Naive thymus-derived CD4-positive, alpha-beta T cell (primary cell): Measurements from ENCODE around the gene GAA. TPM values are rescaled to one million over a fixed set of nuclear protein-coding genes. Genes with fewer than 3 reads are reported as not detected.
A peak's percentile ranks its signal among the peaks of the same experiment; 100 is the strongest.

Experiments
- ATAC-seq: fragments of 150-1000 bp; cut with Tn5 transposase; 2 replicates; pipeline ENCODE4 v1.10.0; 2021; ENCODE audit warnings: mild to moderate bottlenecking, moderate library complexity
- CTCF ChIA-PET: fragments of 350-600 bp; sonication (Branson Sonifier 250); formaldehyde crosslinking; loops from one replicate; lab custom pipeline; 2021; ENCODE audit warnings: antibody characterized with exemption; lab: Charles Lee
- POLR2A ChIA-PET: fragments of 350-600 bp; sonication (Branson Sonifier 250); formaldehyde crosslinking; loops from one replicate; lab custom pipeline; 2021; ENCODE audit warnings: antibody characterized with exemption, inconsistent platforms; lab: Charles Lee
- DNase-seq, 9 donors: peaks; one replicate each; pipeline versions ENCODE4 v3.0.0 to v3.0.0-alpha.2; 2020 to 2022; ENCODE audit warnings: mixed read lengths in 1 of 9
- H3K27ac ChIP-seq: one replicate; pipeline ENCODE4 v1.7.0; 2013; ENCODE audit warnings: mild to moderate bottlenecking, low read depth, low read length, moderate library complexity
- H3K27me3 ChIP-seq, 2 donors: one replicate each; pipeline ENCODE4 v1.7.0; 2013; ENCODE audit warnings: low read length in 2 of 2, mild to moderate bottlenecking in 2 of 2, moderate library complexity in 2 of 2; ENCODE audit not compliant: control insufficient read depth in 2 of 2, insufficient read depth in 2 of 2
- H3K36me3 ChIP-seq, 3 experiments: 1 replicate in 2 of 3; 2 replicates in 1 of 3; pipeline ENCODE4 v1.7.0; 2013; ENCODE audit warnings: low read length in 3 of 3, mild to moderate bottlenecking in 3 of 3, moderate library complexity in 1 of 3; ENCODE audit not compliant: insufficient read depth in 3 of 3, control insufficient read depth in 2 of 3
- H3K4me1 ChIP-seq, 2 donors: one replicate each; pipeline ENCODE4 v1.7.0; 2013; ENCODE audit warnings: low read length in 2 of 2, mild to moderate bottlenecking in 2 of 2, moderate library complexity in 1 of 2; ENCODE audit not compliant: control insufficient read depth in 2 of 2, insufficient read depth in 2 of 2
- H3K4me3 ChIP-seq: 2 replicates; pipeline ENCODE4 v1.7.0; 2013; ENCODE audit warnings: mild to moderate bottlenecking, low read length
- H3K9me3 ChIP-seq, 3 experiments: 1 replicate in 2 of 3; 2 replicates in 1 of 3; pipeline ENCODE4 v1.7.0; 2013; ENCODE audit warnings: low read length in 3 of 3; ENCODE audit not compliant: control insufficient read depth in 2 of 3
- H3K27ac Mint-ChIP-seq, 9 donors: one replicate each; pipeline ENCODE4 v1.8.0; 2020 to 2022; ENCODE audit warnings: mixed read lengths in 9 of 9, mild to moderate bottlenecking in 8 of 9, moderate library complexity in 5 of 9, inconsistent platforms in 2 of 9
- H3K27me3 Mint-ChIP-seq, 5 donors: one replicate each; pipeline ENCODE4 v1.8.0; 2021 to 2022; ENCODE audit warnings: mixed read lengths in 5 of 5, mild to moderate bottlenecking in 1 of 5
- H3K36me3 Mint-ChIP-seq, 5 donors: one replicate each; pipeline ENCODE4 v1.8.0; 2020 to 2022; ENCODE audit warnings: mixed read lengths in 5 of 5, mild to moderate bottlenecking in 3 of 5, inconsistent platforms in 1 of 5
- H3K4me1 Mint-ChIP-seq, 7 donors: one replicate each; pipeline ENCODE4 v1.8.0; 2020 to 2022; ENCODE audit warnings: mixed read lengths in 7 of 7, mild to moderate bottlenecking in 3 of 7, inconsistent platforms in 1 of 7
- H3K4me3 Mint-ChIP-seq, 10 donors: one replicate each; pipeline ENCODE4 v1.8.0; 2020 to 2022; ENCODE audit warnings: mild to moderate bottlenecking in 10 of 10, mixed read lengths in 10 of 10, moderate library complexity in 6 of 10, inconsistent platforms in 2 of 10
- H3K9me3 Mint-ChIP-seq, 11 donors: one replicate each; pipeline ENCODE4 v1.8.0; 2020 to 2022; ENCODE audit warnings: mixed read lengths in 11 of 11, mild to moderate bottlenecking in 4 of 11, inconsistent platforms in 1 of 11, moderate library complexity in 1 of 11
- intact Hi-C, 2 donors: fragments of 100-400 bp; cut with micrococcal nuclease; formaldehyde crosslinking; loops; one replicate each; pipeline ENCODE4 v1.15.1; 2023
- polyA plus RNA-seq, 2 donors: library from polyadenylated mRNA; unstranded; fragments of 300-500 nt; fragmentation: Illumina TruSeq; gene quantifications; one replicate each; pipeline ENCODE4 v1.2.3, GENCODE V29; 2021
- total RNA-seq, 6 experiments: library from RNA in 5 of 6; stranded (reverse) in 5 of 6; gene quantifications; 1 replicate in 5 of 6; 2 replicates in 1 of 6; pipeline ENCODE4 v1.2.3 and lab custom pipeline; 2021 to 2026

The GAA gene
- total and polyA plus RNA-seq, 7 experiments from 2014 or later, result 12.0 to 67.8 (median 36.4) TPM

DNA sequence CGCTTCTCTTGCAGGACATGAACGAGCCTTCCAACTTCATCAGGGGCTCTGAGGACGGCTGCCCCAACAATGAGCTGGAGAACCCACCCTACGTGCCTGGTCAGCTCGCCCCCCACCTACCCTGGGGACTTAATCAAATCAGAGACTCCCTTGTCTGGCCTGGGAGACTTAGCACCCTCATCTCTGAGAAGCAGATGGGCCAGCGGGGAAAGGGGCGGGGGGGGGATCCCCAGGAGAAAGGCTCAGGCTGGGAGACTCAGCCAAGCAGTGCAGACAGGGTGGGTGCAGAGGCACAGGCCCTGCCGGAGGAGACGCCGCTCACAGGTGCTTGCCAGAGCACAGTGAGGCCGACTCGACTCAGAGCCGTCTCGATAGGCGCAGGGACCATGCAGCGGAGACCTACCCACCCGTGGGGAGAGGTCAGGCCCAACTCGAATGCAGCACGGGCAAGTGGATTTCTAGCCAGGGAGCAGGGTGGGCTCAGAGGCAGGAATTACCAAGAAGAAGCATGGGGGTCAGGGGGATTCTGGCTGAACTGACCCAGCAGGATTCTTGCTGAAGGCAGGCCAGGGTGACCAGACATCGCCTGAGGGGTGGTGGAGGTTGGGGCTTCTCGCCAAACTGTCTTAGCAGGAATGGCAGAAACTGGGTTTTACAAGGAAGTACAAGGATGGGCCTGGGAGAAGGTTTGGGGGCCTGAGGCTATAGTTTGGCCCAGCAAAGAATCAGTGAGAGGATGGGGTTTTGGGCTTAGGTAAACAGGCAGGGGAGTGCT is 9.7 kb downstream of the GAA start:
- H3K4me1 ChIP-seq, result no peaks in the 10 kb centered on the region
- H3K4me3 ChIP-seq, result no peak overlapping the region
- H3K4me3 Mint-ChIP-seq, result no peak overlapping the region
- H3K9me3 Mint-ChIP-seq, result peaks cover 0 to 12% (median 3%) of the 10 kb centered on the region in 11 donors
- H3K36me3 Mint-ChIP-seq, result peaks cover 0 to 13% (median 4%) of the 10 kb centered on the region in 5 donors
- H3K9me3 ChIP-seq, result no peaks in the 10 kb centered on the region
- ChIA-PET POLR2A (no interaction called here), CTCF (no interaction called here)
- intact Hi-C loops, result no loop called here
- H3K27me3 Mint-ChIP-seq, result no peaks in the 10 kb centered on the region
- DNase-seq, result no peak
- H3K27ac Mint-ChIP-seq, result no peak overlapping the region
- H3K36me3 ChIP-seq, result peaks cover 0 to 9% (median 0%) of the 10 kb centered on the region in 3 experiments
- no peaks in the 10 kb centered on the region for H3K27me3 ChIP-seq
- ATAC-seq, result no peak
- peaks cover 0 to 3% (median 0%) of the 10 kb centered on the region in 7 donors for H3K4me1 Mint-ChIP-seq
- no peak overlapping the region for H3K27ac ChIP-seq

DNA sequence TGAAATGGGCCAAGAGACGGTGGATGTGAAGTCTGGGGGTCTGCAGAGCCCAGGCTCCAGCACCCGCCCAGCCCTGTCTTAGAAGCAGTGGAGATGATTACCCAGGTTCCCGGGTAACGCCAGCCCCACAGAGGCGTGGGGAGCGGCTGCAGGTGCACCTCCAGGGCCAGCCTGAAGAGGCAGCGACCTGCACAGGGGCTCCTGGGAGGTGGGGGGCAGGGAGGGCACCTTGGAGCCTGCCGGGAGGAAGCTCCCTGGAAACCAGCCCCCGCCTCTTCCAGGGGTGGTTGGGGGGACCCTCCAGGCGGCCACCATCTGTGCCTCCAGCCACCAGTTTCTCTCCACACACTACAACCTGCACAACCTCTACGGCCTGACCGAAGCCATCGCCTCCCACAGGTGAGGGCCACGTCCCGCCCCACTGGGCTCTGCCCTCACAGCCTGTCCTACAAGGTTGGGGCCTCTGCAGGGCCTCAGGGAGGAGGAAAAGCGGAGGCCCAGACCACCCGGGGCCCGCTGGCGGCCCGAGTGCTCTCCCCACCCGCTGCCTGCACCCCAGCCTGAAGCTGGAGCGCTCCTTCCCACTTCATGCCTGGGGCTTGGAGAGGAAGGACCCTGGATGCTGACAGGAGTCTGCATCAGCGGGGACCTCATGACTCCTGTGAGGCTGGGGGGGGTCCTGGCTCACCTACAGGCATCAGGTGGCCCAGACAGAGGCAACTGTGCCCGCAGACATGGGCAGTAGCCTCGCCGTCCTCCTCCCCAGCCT is 10.5 kb downstream of the GAA start:
- Mint-ChIP-seq H3K27me3 (no peaks in the 10 kb centered on the region), H3K4me1 (peaks cover 0 to 3% (median 0%) of the 10 kb centered on the region in 7 donors), H3K36me3 (peaks cover 0 to 13% (median 4%) of the 10 kb centered on the region in 5 donors), H3K27ac (no peak overlapping the region), H3K9me3 (peaks cover 0 to 12% (median 3%) of the 10 kb centered on the region in 11 donors), H3K4me3 (no peak overlapping the region)
- ChIA-PET POLR2A (no interaction called here), CTCF (no interaction called here)
- DNase-seq (no peak), ATAC-seq (no peak)
- Histone ChIP-seq H3K27me3 (no peaks in the 10 kb centered on the region), H3K4me1 (no peaks in the 10 kb centered on the region), H3K27ac (no peak overlapping the region), H3K9me3 (no peaks in the 10 kb centered on the region), H3K36me3 (peaks cover 0 to 5% (median 0%) of the 10 kb centered on the region in 3 experiments), H3K4me3 (no peak overlapping the region)
- intact Hi-C loops, result no loop called here

DNA sequence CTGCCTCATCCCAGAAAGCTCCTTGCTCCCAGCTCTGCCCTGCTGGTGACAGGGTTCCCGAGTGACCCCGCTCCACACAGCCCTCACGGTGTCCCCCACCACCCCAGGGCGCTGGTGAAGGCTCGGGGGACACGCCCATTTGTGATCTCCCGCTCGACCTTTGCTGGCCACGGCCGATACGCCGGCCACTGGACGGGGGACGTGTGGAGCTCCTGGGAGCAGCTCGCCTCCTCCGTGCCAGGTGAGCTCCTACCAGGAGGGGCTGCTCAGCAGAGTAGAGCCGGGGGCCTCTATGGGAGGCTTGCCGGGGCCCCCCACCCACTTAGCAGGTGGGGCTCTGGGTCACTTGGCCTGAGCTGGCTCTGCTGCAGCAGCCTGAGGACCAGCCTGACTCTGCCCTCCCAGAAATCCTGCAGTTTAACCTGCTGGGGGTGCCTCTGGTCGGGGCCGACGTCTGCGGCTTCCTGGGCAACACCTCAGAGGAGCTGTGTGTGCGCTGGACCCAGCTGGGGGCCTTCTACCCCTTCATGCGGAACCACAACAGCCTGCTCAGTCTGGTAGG is 11.2 kb downstream of the GAA start:
- H3K9me3 ChIP-seq, result no peaks in the 10 kb centered on the region
- intact Hi-C loops, result no loop called here
- ATAC-seq (no peak), DNase-seq (no peak)
- H3K27ac ChIP-seq, result no peak overlapping the region
- no peak overlapping the region for H3K27ac Mint-ChIP-seq
- H3K4me1 ChIP-seq, result no peaks in the 10 kb centered on the region
- no peaks in the 10 kb centered on the region for H3K27me3 Mint-ChIP-seq
- peaks cover 0 to 5% (median 0%) of the 10 kb centered on the region in 3 experiments for H3K36me3 ChIP-seq
- no peak overlapping the region for H3K4me3 Mint-ChIP-seq
- no peaks in the 10 kb centered on the region for H3K27me3 ChIP-seq
- H3K36me3 Mint-ChIP-seq, result peaks cover 0 to 13% (median 4%) of the 10 kb centered on the region in 5 donors
- peaks cover 0 to 3% (median 0%) of the 10 kb centered on the region in 7 donors for H3K4me1 Mint-ChIP-seq
- H3K9me3 Mint-ChIP-seq, result peaks cover 0 to 12% (median 3%) of the 10 kb centered on the region in 11 donors
- no peak overlapping the region for H3K4me3 ChIP-seq
- ChIA-PET POLR2A (no interaction called here), CTCF (no interaction called here)

DNA sequence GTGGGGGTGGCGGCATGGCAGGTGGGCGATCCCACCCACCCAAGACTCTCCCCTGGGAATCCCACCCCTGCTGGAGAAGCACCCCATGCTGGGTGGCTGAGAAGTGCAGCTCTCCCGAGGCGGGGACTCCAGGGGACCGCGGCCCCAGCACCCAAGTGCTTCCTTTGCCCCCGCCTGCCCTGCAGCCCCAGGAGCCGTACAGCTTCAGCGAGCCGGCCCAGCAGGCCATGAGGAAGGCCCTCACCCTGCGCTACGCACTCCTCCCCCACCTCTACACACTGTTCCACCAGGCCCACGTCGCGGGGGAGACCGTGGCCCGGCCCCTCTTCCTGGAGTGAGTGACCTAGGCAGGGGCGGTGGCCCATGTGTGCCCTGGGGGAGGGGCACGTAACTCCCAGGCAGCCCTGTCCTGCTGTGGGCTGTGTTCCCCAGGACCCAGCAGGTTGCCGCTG is 11.7 kb downstream of the GAA start:
- ChIA-PET POLR2A (no interaction called here), CTCF (no interaction called here)
- H3K4me3 Mint-ChIP-seq, result no peak overlapping the region
- intact Hi-C loops, result no loop called here
- H3K27me3 Mint-ChIP-seq, result no peaks in the 10 kb centered on the region
- H3K36me3 ChIP-seq, result peaks cover 0 to 5% (median 0%) of the 10 kb centered on the region in 3 experiments
- ATAC-seq (no peak), DNase-seq (no peak)
- H3K4me1 Mint-ChIP-seq, result peaks cover 0 to 3% (median 0%) of the 10 kb centered on the region in 7 donors
- no peaks in the 10 kb centered on the region for H3K9me3 ChIP-seq
- H3K27ac Mint-ChIP-seq, result no peak overlapping the region
- no peaks in the 10 kb centered on the region for H3K4me1 ChIP-seq
- peaks cover 0 to 12% (median 3%) of the 10 kb centered on the region in 11 donors for H3K9me3 Mint-ChIP-seq
- H3K27ac ChIP-seq, result no peak overlapping the region
- H3K4me3 ChIP-seq, result no peak overlapping the region
- peaks cover 0 to 13% (median 4%) of the 10 kb centered on the region in 5 donors for H3K36me3 Mint-ChIP-seq
- no peaks in the 10 kb centered on the region for H3K27me3 ChIP-seq

DNA sequence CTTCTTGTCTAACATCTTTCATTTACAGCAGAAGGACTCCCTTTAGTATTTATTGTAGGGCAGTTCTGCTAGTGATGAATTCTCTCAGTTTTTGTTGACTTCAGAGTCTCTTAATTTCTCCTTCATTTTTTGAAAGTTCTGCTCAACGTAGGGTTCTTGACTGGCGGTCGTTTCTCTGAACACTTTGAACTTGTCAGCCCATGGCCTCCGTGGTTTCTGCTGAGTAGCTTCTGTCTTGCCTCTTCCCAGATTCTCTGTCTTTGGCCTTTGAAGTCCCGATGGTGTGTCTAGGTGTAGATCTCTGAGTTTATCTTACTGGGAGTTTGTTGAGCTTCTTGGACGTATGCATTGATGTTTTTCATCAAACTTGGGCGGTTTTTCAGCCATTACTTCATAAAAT is 13.4 kb downstream of the GAA start:
- no peak for ATAC-seq
- H3K27me3 Mint-ChIP-seq, result no peaks in the 10 kb centered on the region
- H3K36me3 ChIP-seq, result peaks cover 0 to 5% (median 0%) of the 10 kb centered on the region in 3 experiments

DNA sequence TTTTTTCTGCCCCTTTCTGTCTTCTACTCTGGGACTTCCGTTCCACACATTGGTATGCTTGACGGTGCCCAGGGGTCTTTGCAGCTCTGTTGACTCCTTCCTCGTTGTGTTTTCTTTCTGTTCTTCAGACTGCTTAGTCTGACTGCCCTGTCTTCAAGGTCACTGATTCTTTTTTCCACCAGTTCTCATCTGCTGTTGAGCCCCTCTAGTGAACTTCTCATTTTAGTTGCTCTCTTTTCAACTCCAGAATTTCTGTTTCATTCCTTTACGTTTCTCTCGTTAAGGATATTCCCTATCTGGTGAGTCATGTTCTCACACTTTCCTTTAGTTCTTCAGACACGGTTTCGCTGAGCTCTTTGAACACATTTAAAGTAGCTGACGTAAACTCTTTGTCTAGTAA is 13.8 kb downstream of the GAA start:
- ATAC-seq, result no peak
- Histone ChIP-seq H3K27ac (no peak overlapping the region), H3K9me3 (no peaks in the 10 kb centered on the region), H3K4me3 (no peak overlapping the region), H3K4me1 (no peaks in the 10 kb centered on the region), H3K27me3 (no peaks in the 10 kb centered on the region), H3K36me3 (peaks cover 0 to 5% (median 0%) of the 10 kb centered on the region in 3 experiments)
- no peak for DNase-seq
- intact Hi-C loops, result no loop called here
- Mint-ChIP-seq H3K36me3 (peaks cover 0 to 13% (median 4%) of the 10 kb centered on the region in 5 donors), H3K9me3 (peaks cover 0 to 12% (median 3%) of the 10 kb centered on the region in 11 donors), H3K4me3 (peak overlapping the region in 1 of 10 donors; percentile 53), H3K4me1 (peaks cover 0 to 3% (median 0%) of the 10 kb centered on the region in 7 donors), H3K27ac (peak overlapping the region in 2 of 9 donors; percentile 20 to 54), H3K27me3 (no peaks in the 10 kb centered on the region)
- ChIA-PET CTCF (no interaction called here), POLR2A (interaction anchor here (1.3 kb wide), 1 partner anchor 14 kb away, joined by 3 read pairs; the partner anchor contains the start of gene GAA)

More for the DNA sequence above, 13.4 kb downstream of the GAA start:
- Histone ChIP-seq H3K27me3 (no peaks in the 10 kb centered on the region), H3K9me3 (no peaks in the 10 kb centered on the region), H3K4me1 (no peaks in the 10 kb centered on the region), H3K4me3 (no peak overlapping the region), H3K27ac (no peak overlapping the region)
- Mint-ChIP-seq H3K27ac (peak overlapping the region in 2 of 9 donors; percentile 20 to 54), H3K36me3 (peaks cover 0 to 13% (median 4%) of the 10 kb centered on the region in 5 donors), H3K4me1 (peaks cover 0 to 3% (median 0%) of the 10 kb centered on the region in 7 donors), H3K4me3 (peak overlapping the region in 1 of 10 donors; percentile 53), H3K9me3 (peaks cover 0 to 12% (median 3%) of the 10 kb centered on the region in 11 donors)
- DNase-seq, result no peak
- intact Hi-C loops, result no loop called here
- ChIA-PET CTCF (no interaction called here), POLR2A (interaction anchor here (1.3 kb wide), 1 partner anchor 13 kb away, joined by 3 read pairs; the partner anchor contains the start of gene GAA)
